NB4 (cell line): Measurements from ENCODE around the gene REL.

Experiments used
- MYC ChIP-seq: IDR thresholded peaks from 2 replicates; pipeline ENCODE4 v1.6.1; 2011; ENCODE audit warnings: low read depth, low read length
- POLR2A ChIP-seq: IDR thresholded peaks from 2 replicates; pipeline ENCODE4 v1.6.1; 2011; ENCODE audit warnings: mild to moderate bottlenecking; ENCODE audit not compliant: insufficient read length; ENCODE audit errors: extremely low read depth
- TF ChIP-seq, protein P1 (sequence below): IDR thresholded peaks from one replicate; pipeline ENCODE4 v1.5.1; 2012; ENCODE audit warnings: low read depth, low read length
- TF ChIP-seq, protein P2 (sequence below): IDR thresholded peaks from 2 replicates; pipeline ENCODE4 v1.6.1; 2011; ENCODE audit warnings: low read depth, low read length

DNA sequence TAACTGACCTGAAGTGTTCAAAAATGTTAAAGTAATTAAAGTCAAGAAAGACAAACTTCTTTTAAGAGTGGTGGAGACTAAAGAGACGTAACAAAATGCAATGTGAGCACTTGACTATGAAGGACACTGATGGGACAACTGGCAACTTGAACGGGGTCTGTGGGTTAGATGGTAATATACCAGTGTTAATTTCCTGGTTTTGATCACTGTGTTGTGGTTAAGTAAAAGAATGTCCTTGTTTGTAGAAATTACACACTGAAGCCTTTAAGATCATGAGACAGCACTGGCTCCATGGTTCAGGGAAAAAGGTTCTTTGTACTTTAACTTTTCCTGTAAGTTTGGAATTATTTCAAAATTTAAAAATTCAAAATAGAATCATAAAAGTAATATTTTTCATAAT, 58.2 kb downstream of the REL start:
- TF ChIP-seq, protein P1, sequence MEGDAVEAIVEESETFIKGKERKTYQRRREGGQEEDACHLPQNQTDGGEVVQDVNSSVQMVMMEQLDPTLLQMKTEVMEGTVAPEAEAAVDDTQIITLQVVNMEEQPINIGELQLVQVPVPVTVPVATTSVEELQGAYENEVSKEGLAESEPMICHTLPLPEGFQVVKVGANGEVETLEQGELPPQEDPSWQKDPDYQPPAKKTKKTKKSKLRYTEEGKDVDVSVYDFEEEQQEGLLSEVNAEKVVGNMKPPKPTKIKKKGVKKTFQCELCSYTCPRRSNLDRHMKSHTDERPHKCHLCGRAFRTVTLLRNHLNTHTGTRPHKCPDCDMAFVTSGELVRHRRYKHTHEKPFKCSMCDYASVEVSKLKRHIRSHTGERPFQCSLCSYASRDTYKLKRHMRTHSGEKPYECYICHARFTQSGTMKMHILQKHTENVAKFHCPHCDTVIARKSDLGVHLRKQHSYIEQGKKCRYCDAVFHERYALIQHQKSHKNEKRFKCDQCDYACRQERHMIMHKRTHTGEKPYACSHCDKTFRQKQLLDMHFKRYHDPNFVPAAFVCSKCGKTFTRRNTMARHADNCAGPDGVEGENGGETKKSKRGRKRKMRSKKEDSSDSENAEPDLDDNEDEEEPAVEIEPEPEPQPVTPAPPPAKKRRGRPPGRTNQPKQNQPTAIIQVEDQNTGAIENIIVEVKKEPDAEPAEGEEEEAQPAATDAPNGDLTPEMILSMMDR = no peak
- TF ChIP-seq POLR2A (no peak), MYC (no peak)
- TF ChIP-seq, protein P2, sequence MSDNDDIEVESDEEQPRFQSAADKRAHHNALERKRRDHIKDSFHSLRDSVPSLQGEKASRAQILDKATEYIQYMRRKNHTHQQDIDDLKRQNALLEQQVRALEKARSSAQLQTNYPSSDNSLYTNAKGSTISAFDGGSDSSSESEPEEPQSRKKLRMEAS = no peak
